ENCODE results near the gene SLC5A1. TPM values are rescaled to one million over a fixed set of nuclear protein-coding genes. Genes with fewer than 3 reads are reported as not detected.
A peak's percentile ranks its signal among the peaks of the same experiment; 100 is the strongest.

The SLC5A1 gene
- total RNA-seq, 1 experiment from 2014 or later: not detected

- peak; percentile 64 for DNase-seq
- H3K36me3 ChIP-seq (ENCODE audit: low read depth, low read length): no peaks in the 10 kb centered on the region
- CTCF ChIA-PET: no interaction called here
Measured at GRCh38 chr22:32024796-32025195, 18.3 kb upstream of the SLC5A1 start.

GRCh38 chr22:32030518-32031247 is 12.4 kb upstream of the SLC5A1 start:
- BruUV-seq (replicated peaks): no TSS peak
- DNase-seq (no peak), ATAC-seq (no peak)
- Histone ChIP-seq H3K4me1 (ENCODE audit: insufficient read depth, low read length) (no peaks in the 10 kb centered on the region), H4K20me1 (ENCODE audit: low read length) (no peaks in the 10 kb centered on the region), H3K4me3 (ENCODE audit: low read length) (no peak overlapping the region), H3K27ac (ENCODE audit: low read length) (no peak overlapping the region), H3K9me3 (ENCODE audit: low read length) (no peaks in the 10 kb centered on the region), H2AFZ (ENCODE audit: low read length) (no peak overlapping the region), H3K9me2 (replicated peaks; ENCODE audit: low read length) (no peaks in the 10 kb centered on the region), H3K27me3 (ENCODE audit: low read length) (no peaks in the 10 kb centered on the region), H3F3A (ENCODE audit: low read length, unreplicated experiment) (no peaks in the 10 kb centered on the region), H3K36me3 (ENCODE audit: low read depth, low read length) (no peaks in the 10 kb centered on the region), H3K9ac (ENCODE audit: low read length) (no peak overlapping the region), H3K79me2 (ENCODE audit: low read length) (no peaks in the 10 kb centered on the region), H3K4me2 (ENCODE audit: low read length) (no peak overlapping the region)
- CTCF ChIA-PET: no interaction called here
- TF ChIP-seq EZH2phosphoT487 (IDR thresholded peaks at IDR 0.05; ENCODE audit: borderline replicate concordance, low read length) (no peak), CTCF (conservative IDR thresholded peaks at IDR 0.05; ENCODE audit: low read depth, low read length) (no peak), EZH2 (IDR thresholded peaks at IDR 0.05; ENCODE audit: low read length, unreplicated experiment) (no peak)
- POLR2A ChIA-PET (ENCODE audit: unreplicated experiment): no interaction called here
- intact Hi-C loops (cut with micrococcal nuclease): no loop called here

More at GRCh38 chr22:32024796-32025195, 18.3 kb upstream of the SLC5A1 start:
- Histone ChIP-seq H3K79me2 (ENCODE audit: low read length) (no peaks in the 10 kb centered on the region), H3K9ac (ENCODE audit: low read length) (peak overlapping the region; percentile 37; the same call in 1 of the 2 replicates), H3K9me2 (replicated peaks; ENCODE audit: low read length) (no peaks in the 10 kb centered on the region), H3K4me1 (ENCODE audit: insufficient read depth, low read length) (peaks cover 17% of the 10 kb centered on the region), H3F3A (ENCODE audit: low read length, unreplicated experiment) (no peaks in the 10 kb centered on the region), H3K27ac (ENCODE audit: low read length) (peak overlapping the region; percentile 72), H3K4me3 (ENCODE audit: low read length) (no peak overlapping the region), H3K4me2 (ENCODE audit: low read length) (0 out of 2 replicates have a peak overlapping the region, but pooled peaks have one; percentile 8), H3K9me3 (ENCODE audit: low read length) (no peaks in the 10 kb centered on the region), H3K27me3 (ENCODE audit: low read length) (no peaks in the 10 kb centered on the region), H4K20me1 (ENCODE audit: low read length) (no peaks in the 10 kb centered on the region), H2AFZ (ENCODE audit: low read length) (0 out of 2 replicates have a peak overlapping the region, but pooled peaks have one; percentile 51)
- ATAC-seq: peak; percentile 45; the same call in 1 of the 2 replicates
- intact Hi-C loops (cut with micrococcal nuclease): no loop called here
- no TSS peak for BruUV-seq (replicated peaks)
- TF ChIP-seq EZH2phosphoT487 (IDR thresholded peaks at IDR 0.05; ENCODE audit: borderline replicate concordance, low read length): no peak
- no peak for TF ChIP-seq CTCF (conservative IDR thresholded peaks at IDR 0.05; ENCODE audit: low read depth, low read length)
- TF ChIP-seq EZH2 (IDR thresholded peaks at IDR 0.05; ENCODE audit: low read length, unreplicated experiment): no peak
- POLR2A ChIA-PET (ENCODE audit: unreplicated experiment): no interaction called here

GRCh38 chr22:32031466-32031865 is 11.6 kb upstream of the SLC5A1 start:
- Histone ChIP-seq H3K27ac (ENCODE audit: low read length) (no peak overlapping the region), H4K20me1 (ENCODE audit: low read length) (no peaks in the 10 kb centered on the region), H3K36me3 (ENCODE audit: low read depth, low read length) (no peaks in the 10 kb centered on the region), H3K27me3 (ENCODE audit: low read length) (no peaks in the 10 kb centered on the region), H3F3A (ENCODE audit: low read length, unreplicated experiment) (no peaks in the 10 kb centered on the region), H3K4me2 (ENCODE audit: low read length) (no peak overlapping the region), H2AFZ (ENCODE audit: low read length) (no peak overlapping the region), H3K4me3 (ENCODE audit: low read length) (no peak overlapping the region), H3K9me2 (replicated peaks; ENCODE audit: low read length) (no peaks in the 10 kb centered on the region), H3K9ac (ENCODE audit: low read length) (no peak overlapping the region), H3K9me3 (ENCODE audit: low read length) (no peaks in the 10 kb centered on the region), H3K79me2 (ENCODE audit: low read length) (no peaks in the 10 kb centered on the region), H3K4me1 (ENCODE audit: insufficient read depth, low read length) (no peaks in the 10 kb centered on the region)
- ChIA-PET CTCF (no interaction called here), POLR2A (ENCODE audit: unreplicated experiment) (no interaction called here)
- no peak for TF ChIP-seq EZH2 (IDR thresholded peaks at IDR 0.05; ENCODE audit: low read length, unreplicated experiment)
- no peak for TF ChIP-seq EZH2phosphoT487 (IDR thresholded peaks at IDR 0.05; ENCODE audit: borderline replicate concordance, low read length)
- intact Hi-C loops (cut with micrococcal nuclease): no loop called here
- ATAC-seq: no peak
- DNase-seq: no peak
- BruUV-seq (replicated peaks): no TSS peak
